HG03565 (cell line): ENCODE measurements around the gene MTM1.

ENCODE experiments used
- ATAC-seq: cut with Tn5 transposase; IDR thresholded peaks from one replicate; pipeline ENCODE4 v1.9.1; 2021; ENCODE audit warnings: mild to moderate bottlenecking, moderate library complexity; ENCODE audit not compliant: unreplicated experiment

The MTM1 gene

GRCh38 chrX:150548251-150548650, 20.2 kb upstream of the MTM1 start:
- ATAC-seq: no peak

- no peak for ATAC-seq
Measured at GRCh38 chrX:150548684-150549083, 19.7 kb upstream of the MTM1 start.

- ATAC-seq: no peak
Measured at GRCh38 chrX:150551963-150552362, 16.5 kb upstream of the MTM1 start.

- ATAC-seq: no peak
Measured at GRCh38 chrX:150558424-150558823, 10.0 kb upstream of the MTM1 start.

GRCh38 chrX:150564838-150565237, 3.6 kb upstream of the MTM1 start:
- ATAC-seq: no peak

GRCh38 chrX:150565551-150565950, 2.9 kb upstream of the MTM1 start:
- ATAC-seq: no peak

- ATAC-seq: no peak
Measured at GRCh38 chrX:150566734-150567182, 1.7 kb upstream of the MTM1 start.

GRCh38 chrX:150567645-150568319, 639 bp upstream of the MTM1 start:
- ATAC-seq: no peak

- peak; percentile 22 for ATAC-seq
Measured at GRCh38 chrX:150569155-150569477, 695 bp downstream of the MTM1 start.

GRCh38 chrX:150570512-150570911, 2.1 kb downstream of the MTM1 start:
- ATAC-seq: no peak

GRCh38 chrX:150572206-150572605, 3.8 kb downstream of the MTM1 start:
- no peak for ATAC-seq

- no peak for ATAC-seq
Measured at GRCh38 chrX:150573106-150573505, 4.7 kb downstream of the MTM1 start.

- ATAC-seq: peak; percentile 36
Measured at GRCh38 chrX:150573702-150574101, 5.3 kb downstream of the MTM1 start.

GRCh38 chrX:150574559-150575418, 6.4 kb downstream of the MTM1 start:
- peak; percentile 45 for ATAC-seq

GRCh38 chrX:150575419-150575814, 7.0 kb downstream of the MTM1 start:
- no peak for ATAC-seq

- ATAC-seq: no peak
Measured at GRCh38 chrX:150577174-150577573, 8.8 kb downstream of the MTM1 start.

GRCh38 chrX:150581093-150581775, 12.8 kb downstream of the MTM1 start:
- ATAC-seq: no peak

GRCh38 chrX:150582338-150582948, 14.0 kb downstream of the MTM1 start:
- ATAC-seq: no peak

- ATAC-seq: no peak
Measured at GRCh38 chrX:150587585-150588503, 19.4 kb downstream of the MTM1 start.

- no peak for ATAC-seq
Measured at GRCh38 chrX:150594584-150594983, 26.2 kb downstream of the MTM1 start.
